Measurements from ENCODE around the gene NGRN. TPM values are rescaled to one million over a fixed set of nuclear protein-coding genes. Genes with fewer than 3 reads are reported as not detected.
A peak's percentile ranks its signal among the peaks of the same experiment; 100 is the strongest.

NGRN gene
- total RNA-seq, 6 experiments from 2014 or later = 24.0 to 29.5 (median 26.4) TPM

- intact Hi-C loops (cut with DNase I) = no loop called here
- Histone ChIP-seq H3K4me3 (no peak overlapping the region), H3K4me1 (no peaks in the 10 kb centered on the region), H3K9me3 (no peaks in the 10 kb centered on the region), H3K27ac (no peak overlapping the region), H3K27me3 (no peaks in the 10 kb centered on the region), H3K36me3 (no peaks in the 10 kb centered on the region)
- TF ChIP-seq POLR2A (IDR thresholded peaks at IDR 0.05) (no peak), CTCF (IDR thresholded peaks at IDR 0.05) (no peak)
- 41% methylated on average over 3 of the region's 3 CpGs for WGBS (ENCODE audit: insufficient coverage, low coverage, low lambda C conversion rate, missing lambda C conversion rate)
- ATAC-seq (no peak), DNase-seq (no peak)
Measured at GRCh38 chr15:90305932-90306331, 40.5 kb downstream of the NGRN start.

- DNase-seq = no peak
- H3K36me3 ChIP-seq = no peaks in the 10 kb centered on the region
- no peaks in the 10 kb centered on the region for H3K27me3 ChIP-seq
- no peak for TF ChIP-seq CTCF (IDR thresholded peaks at IDR 0.05)
- no peak for TF ChIP-seq POLR2A (IDR thresholded peaks at IDR 0.05)
- no peak overlapping the region for H3K27ac ChIP-seq
- no peaks in the 10 kb centered on the region for H3K4me1 ChIP-seq
- no peaks in the 10 kb centered on the region for H3K9me3 ChIP-seq
- ATAC-seq = peak in 2 of 4 donors; percentile 25 to 32
- WGBS (ENCODE audit: insufficient coverage, low coverage, low lambda C conversion rate, missing lambda C conversion rate) = 55% methylated on average over 6 of the region's 6 CpGs
- intact Hi-C loops (cut with DNase I) = no loop called here
- H3K4me3 ChIP-seq = no peak overlapping the region
Measured at GRCh38 chr15:90306560-90306959, 41.1 kb downstream of the NGRN start.

GRCh38 chr15:90307661-90308060 lies 42.2 kb downstream of the NGRN start:
- WGBS (ENCODE audit: insufficient coverage, low coverage, low lambda C conversion rate, missing lambda C conversion rate) = no CpG with 5 or more reads among the region's 2 CpGs
- H3K27ac ChIP-seq = no peak overlapping the region

GRCh38 chr15:90309020-90309419 lies 43.5 kb downstream of the NGRN start:
- 92% methylated on average over 4 of the region's 4 CpGs for WGBS (ENCODE audit: insufficient coverage, low coverage, low lambda C conversion rate, missing lambda C conversion rate)
- DNase-seq = no peak

More at GRCh38 chr15:90307661-90308060, 42.2 kb downstream of the NGRN start:
- no peaks in the 10 kb centered on the region for H3K4me1 ChIP-seq
- H3K9me3 ChIP-seq = no peaks in the 10 kb centered on the region
- DNase-seq (no peak), ATAC-seq (no peak)
- intact Hi-C loops (cut with DNase I) = no loop called here
- H3K27me3 ChIP-seq = no peaks in the 10 kb centered on the region
- H3K4me3 ChIP-seq = no peak overlapping the region
- no peaks in the 10 kb centered on the region for H3K36me3 ChIP-seq
- no peak for TF ChIP-seq POLR2A (IDR thresholded peaks at IDR 0.05)

More at GRCh38 chr15:90309020-90309419, 43.5 kb downstream of the NGRN start:
- H3K27me3 ChIP-seq = no peaks in the 10 kb centered on the region
- TF ChIP-seq POLR2A (IDR thresholded peaks at IDR 0.05) = no peak
- no peak for TF ChIP-seq CTCF (IDR thresholded peaks at IDR 0.05)
- no peak for ATAC-seq
- H3K4me1 ChIP-seq = no peaks in the 10 kb centered on the region
- H3K9me3 ChIP-seq = no peaks in the 10 kb centered on the region
- no peak overlapping the region for H3K4me3 ChIP-seq
- H3K36me3 ChIP-seq = no peaks in the 10 kb centered on the region
- intact Hi-C loops (cut with DNase I) = no loop called here
- no peak overlapping the region for H3K27ac ChIP-seq

Measured in right lobe of liver (tissue), 6 donors.